ENCODE data around the gene SLC39A12. TPM values are rescaled to one million over a fixed set of nuclear protein-coding genes. Genes with fewer than 3 reads are reported as not detected.

SLC39A12 gene
- total RNA-seq, 4 donors from 2014 or later, result 0.11 TPM; not detected in 3

DNA sequence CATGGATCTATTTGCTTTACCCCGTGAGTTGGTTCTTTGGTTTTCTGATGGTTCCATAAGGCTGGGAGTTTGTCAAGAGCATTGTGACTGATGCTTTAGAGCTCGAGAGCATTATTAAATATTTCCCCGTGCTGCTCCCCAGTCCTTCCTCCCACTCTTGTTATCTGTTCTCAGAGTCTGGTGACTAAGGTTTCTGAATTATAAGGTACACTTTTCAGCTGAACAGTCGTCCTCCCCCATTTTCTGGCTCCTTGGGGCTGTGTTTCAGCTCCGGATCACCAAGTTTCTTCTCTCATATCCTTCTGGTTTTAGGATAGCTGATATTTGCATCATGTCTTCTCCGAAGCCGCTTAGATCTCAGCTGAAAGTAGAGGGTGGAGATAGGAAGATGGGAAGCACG lies 130.7 kb downstream of the SLC39A12 start:
- Histone ChIP-seq H3K27ac (no peak overlapping the region), H3K4me3 (replicated peaks in 1 of 3) (no peak overlapping the region), H3K4me1 (no peaks in the 10 kb centered on the region), H3K27me3 (no peaks in the 10 kb centered on the region), H3K9me3 (no peaks in the 10 kb centered on the region), H3K36me3 (no peaks in the 10 kb centered on the region)
- WGBS, 2 donors, result 84 to 90% methylated on average over 8 of the region's 8 CpGs
- DNase-seq, result no peak
- TF ChIP-seq CTCF (IDR thresholded peaks at IDR 0.05), result no peak
- TF ChIP-seq POLR2A (IDR thresholded peaks at IDR 0.05), result no peak
- intact Hi-C loops (cut with DNase I), result no loop called here

DNA sequence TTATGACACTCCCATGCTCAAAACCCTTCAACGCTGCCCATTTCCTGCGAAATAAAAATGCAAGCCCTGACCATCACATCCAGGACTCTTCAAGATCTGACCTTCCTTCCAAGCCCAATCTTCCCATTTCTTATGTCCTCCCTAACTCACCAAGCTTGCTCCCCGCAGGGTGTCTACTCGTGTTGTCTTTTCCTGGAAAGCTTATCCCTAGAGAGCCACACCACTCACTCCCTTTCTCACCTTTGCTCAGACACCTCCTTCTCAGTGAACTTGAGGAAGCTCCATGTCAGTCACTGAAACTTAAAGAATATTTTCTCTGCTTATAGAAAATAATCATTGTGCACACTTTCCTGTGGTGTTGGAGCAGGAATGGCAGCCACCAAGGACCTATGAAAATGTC lies 134.1 kb downstream of the SLC39A12 start:
- no peak for DNase-seq
- Histone ChIP-seq H3K4me3 (replicated peaks in 1 of 3) (no peak overlapping the region), H3K27ac (no peak overlapping the region), H3K27me3 (no peaks in the 10 kb centered on the region), H3K36me3 (no peaks in the 10 kb centered on the region), H3K9me3 (no peaks in the 10 kb centered on the region), H3K4me1 (no peaks in the 10 kb centered on the region)
- 90 to 91% methylated on average over 4 of the region's 4 CpGs for WGBS, 2 donors
- TF ChIP-seq CTCF (IDR thresholded peaks at IDR 0.05), result no peak
- no peak for TF ChIP-seq POLR2A (IDR thresholded peaks at IDR 0.05)
- intact Hi-C loops (cut with DNase I), result no loop called here

GRCh38 chr10:18086746-18087145 lies 135.0 kb downstream of the SLC39A12 start:
- no peak overlapping the region for H3K4me3 ChIP-seq (replicated peaks in 1 of 3)
- intact Hi-C loops (cut with DNase I), result no loop called here
- H3K36me3 ChIP-seq, result no peaks in the 10 kb centered on the region
- H3K4me1 ChIP-seq, result no peaks in the 10 kb centered on the region
- no peak for DNase-seq
- no peak overlapping the region for H3K27ac ChIP-seq
- TF ChIP-seq POLR2A (IDR thresholded peaks at IDR 0.05) (no peak), CTCF (IDR thresholded peaks at IDR 0.05) (no peak)
- no peaks in the 10 kb centered on the region for H3K9me3 ChIP-seq
- H3K27me3 ChIP-seq, result no peaks in the 10 kb centered on the region

DNA sequence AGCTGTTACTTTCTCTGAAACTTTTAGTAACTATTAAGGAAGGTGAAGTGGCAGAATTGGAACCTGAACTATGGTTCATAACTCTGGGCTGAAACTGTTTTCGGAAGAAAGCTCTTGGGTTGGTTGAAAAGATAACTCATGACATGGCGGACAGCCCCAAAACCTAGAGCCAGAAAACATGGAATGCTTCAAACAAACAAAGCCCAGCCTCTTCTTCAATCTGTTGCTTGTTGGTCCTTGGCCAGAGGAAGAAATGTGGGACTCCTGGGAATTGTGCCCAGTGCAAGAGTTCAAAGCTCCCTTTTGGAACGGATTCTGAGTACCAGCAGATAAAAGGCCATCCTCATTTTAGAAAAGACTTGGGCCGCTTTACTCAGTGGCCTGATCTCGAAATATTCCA lies 135.6 kb downstream of the SLC39A12 start:
- Histone ChIP-seq H3K27me3 (no peaks in the 10 kb centered on the region), H3K36me3 (no peaks in the 10 kb centered on the region), H3K4me3 (replicated peaks in 1 of 3) (no peak overlapping the region), H3K9me3 (no peaks in the 10 kb centered on the region), H3K4me1 (no peaks in the 10 kb centered on the region), H3K27ac (no peak overlapping the region)
- no peak for TF ChIP-seq CTCF (IDR thresholded peaks at IDR 0.05)
- no peak for TF ChIP-seq POLR2A (IDR thresholded peaks at IDR 0.05)
- intact Hi-C loops (cut with DNase I), result no loop called here
- WGBS, 2 donors, result 81 to 87% methylated on average over 5 of the region's 5 CpGs
- no peak for DNase-seq

Other genes with a start within 250 kb of the SLC39A12 start
- 1 to 10 TPM in 1 of 4 donors, under 1 TPM in 3; 0.21 to 1.3 (median 0.48) TPM for gene TMEM236, start 199.7 kb upstream of the SLC39A12 start, total RNA-seq
- gene MRC1, start 142.6 kb upstream of the SLC39A12 start, total RNA-seq, result 10 to 100 TPM; 11.8 to 73.4 (median 36.8) TPM
- gene CACNB2, start 188.5 kb downstream of the SLC39A12 start, total RNA-seq, result 10 to 100 TPM in 1 of 4 donors, 1 to 10 TPM in 2, under 1 TPM in 1; 0.81 to 13.9 (median 4.5) TPM

Data from thyroid gland (tissue), 4 donors.